Measurements from ENCODE around the gene ZDHHC14.
"Not testable (repeated sequence)": the region's sequence is repeated elsewhere in the genome, so short reads cannot be mapped to it uniquely, and the experiment has no call there.

ZDHHC14 gene

GRCh38 chr6:157380779-157381561 lies at the start of gene ZDHHC14:
ZDHHC14 (plus strand) TSS chr6:157381190.
- no peak for TF ChIP-seq CTCF (IDR thresholded peaks at IDR 0.05; ENCODE audit: control insufficient read depth, insufficient read depth, low read depth, low read length, missing control alignments)
- H3K4me3 ChIP-seq (ENCODE audit: control insufficient read depth, low read depth, low read length): peak within 1 kb of the TSS; percentile 85
- peak; percentile 46 for DNase-seq (ENCODE audit: low read depth)

GRCh38 chr6:157332813-157333212 lies 48.2 kb upstream of the ZDHHC14 start:
- no peak for DNase-seq (ENCODE audit: low read depth)
- H3K4me3 ChIP-seq (ENCODE audit: control insufficient read depth, low read depth, low read length): no peak overlapping the region
- no peak for TF ChIP-seq CTCF (IDR thresholded peaks at IDR 0.05; ENCODE audit: control insufficient read depth, insufficient read depth, low read depth, low read length, missing control alignments)

GRCh38 chr6:157333537-157333936 lies 47.5 kb upstream of the ZDHHC14 start:
- no peak overlapping the region for H3K4me3 ChIP-seq (ENCODE audit: control insufficient read depth, low read depth, low read length)
- DNase-seq (ENCODE audit: low read depth): no peak
- no peak for TF ChIP-seq CTCF (IDR thresholded peaks at IDR 0.05; ENCODE audit: control insufficient read depth, insufficient read depth, low read depth, low read length, missing control alignments)

GRCh38 chr6:157333956-157334355 lies 47.0 kb upstream of the ZDHHC14 start:
- H3K4me3 ChIP-seq (ENCODE audit: control insufficient read depth, low read depth, low read length): no peak overlapping the region
- no peak for DNase-seq (ENCODE audit: low read depth)
- TF ChIP-seq CTCF (IDR thresholded peaks at IDR 0.05; ENCODE audit: control insufficient read depth, insufficient read depth, low read depth, low read length, missing control alignments): no peak

GRCh38 chr6:157335829-157336228 lies 45.2 kb upstream of the ZDHHC14 start:
- no peak for TF ChIP-seq CTCF (IDR thresholded peaks at IDR 0.05; ENCODE audit: control insufficient read depth, insufficient read depth, low read depth, low read length, missing control alignments)
- no peak for DNase-seq (ENCODE audit: low read depth)
- H3K4me3 ChIP-seq (ENCODE audit: control insufficient read depth, low read depth, low read length): no peak overlapping the region

GRCh38 chr6:157337276-157337675 lies 43.7 kb upstream of the ZDHHC14 start:
- not testable (repeated sequence) for DNase-seq (ENCODE audit: low read depth); H3K4me3 ChIP-seq (ENCODE audit: control insufficient read depth, low read depth, low read length)

- DNase-seq (ENCODE audit: low read depth): no peak
- H3K4me3 ChIP-seq (ENCODE audit: control insufficient read depth, low read depth, low read length): no peak overlapping the region
- TF ChIP-seq CTCF (IDR thresholded peaks at IDR 0.05; ENCODE audit: control insufficient read depth, insufficient read depth, low read depth, low read length, missing control alignments): no peak
These were observed 43.2 kb upstream of the ZDHHC14 start for GRCh38 chr6:157337751-157338150.
